Measurements from ENCODE around the gene SH3PXD2A.

- TF ChIP-seq ZNF549 (tag by site-specific recombination; IDR thresholded peaks at IDR 0.05) (no peak), ZSCAN23 (tag by site-specific recombination; IDR thresholded peaks at IDR 0.05) (no peak), ZNF555 (tag by site-specific recombination; conservative IDR thresholded peaks at IDR 0.05) (no peak), ZNF830 (tag by site-specific recombination; IDR thresholded peaks at IDR 0.05; ENCODE audit: low read depth) (no peak), ZEB2 (tag by site-specific recombination; IDR thresholded peaks at IDR 0.05) (no peak), YY1 (tag by site-specific recombination; IDR thresholded peaks at IDR 0.05) (no peak)
- TF ChIP-seq, protein P1, sequence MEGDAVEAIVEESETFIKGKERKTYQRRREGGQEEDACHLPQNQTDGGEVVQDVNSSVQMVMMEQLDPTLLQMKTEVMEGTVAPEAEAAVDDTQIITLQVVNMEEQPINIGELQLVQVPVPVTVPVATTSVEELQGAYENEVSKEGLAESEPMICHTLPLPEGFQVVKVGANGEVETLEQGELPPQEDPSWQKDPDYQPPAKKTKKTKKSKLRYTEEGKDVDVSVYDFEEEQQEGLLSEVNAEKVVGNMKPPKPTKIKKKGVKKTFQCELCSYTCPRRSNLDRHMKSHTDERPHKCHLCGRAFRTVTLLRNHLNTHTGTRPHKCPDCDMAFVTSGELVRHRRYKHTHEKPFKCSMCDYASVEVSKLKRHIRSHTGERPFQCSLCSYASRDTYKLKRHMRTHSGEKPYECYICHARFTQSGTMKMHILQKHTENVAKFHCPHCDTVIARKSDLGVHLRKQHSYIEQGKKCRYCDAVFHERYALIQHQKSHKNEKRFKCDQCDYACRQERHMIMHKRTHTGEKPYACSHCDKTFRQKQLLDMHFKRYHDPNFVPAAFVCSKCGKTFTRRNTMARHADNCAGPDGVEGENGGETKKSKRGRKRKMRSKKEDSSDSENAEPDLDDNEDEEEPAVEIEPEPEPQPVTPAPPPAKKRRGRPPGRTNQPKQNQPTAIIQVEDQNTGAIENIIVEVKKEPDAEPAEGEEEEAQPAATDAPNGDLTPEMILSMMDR (tag by site-specific recombination; IDR thresholded peaks at IDR 0.05): no peak
- TF ChIP-seq, protein P2, sequence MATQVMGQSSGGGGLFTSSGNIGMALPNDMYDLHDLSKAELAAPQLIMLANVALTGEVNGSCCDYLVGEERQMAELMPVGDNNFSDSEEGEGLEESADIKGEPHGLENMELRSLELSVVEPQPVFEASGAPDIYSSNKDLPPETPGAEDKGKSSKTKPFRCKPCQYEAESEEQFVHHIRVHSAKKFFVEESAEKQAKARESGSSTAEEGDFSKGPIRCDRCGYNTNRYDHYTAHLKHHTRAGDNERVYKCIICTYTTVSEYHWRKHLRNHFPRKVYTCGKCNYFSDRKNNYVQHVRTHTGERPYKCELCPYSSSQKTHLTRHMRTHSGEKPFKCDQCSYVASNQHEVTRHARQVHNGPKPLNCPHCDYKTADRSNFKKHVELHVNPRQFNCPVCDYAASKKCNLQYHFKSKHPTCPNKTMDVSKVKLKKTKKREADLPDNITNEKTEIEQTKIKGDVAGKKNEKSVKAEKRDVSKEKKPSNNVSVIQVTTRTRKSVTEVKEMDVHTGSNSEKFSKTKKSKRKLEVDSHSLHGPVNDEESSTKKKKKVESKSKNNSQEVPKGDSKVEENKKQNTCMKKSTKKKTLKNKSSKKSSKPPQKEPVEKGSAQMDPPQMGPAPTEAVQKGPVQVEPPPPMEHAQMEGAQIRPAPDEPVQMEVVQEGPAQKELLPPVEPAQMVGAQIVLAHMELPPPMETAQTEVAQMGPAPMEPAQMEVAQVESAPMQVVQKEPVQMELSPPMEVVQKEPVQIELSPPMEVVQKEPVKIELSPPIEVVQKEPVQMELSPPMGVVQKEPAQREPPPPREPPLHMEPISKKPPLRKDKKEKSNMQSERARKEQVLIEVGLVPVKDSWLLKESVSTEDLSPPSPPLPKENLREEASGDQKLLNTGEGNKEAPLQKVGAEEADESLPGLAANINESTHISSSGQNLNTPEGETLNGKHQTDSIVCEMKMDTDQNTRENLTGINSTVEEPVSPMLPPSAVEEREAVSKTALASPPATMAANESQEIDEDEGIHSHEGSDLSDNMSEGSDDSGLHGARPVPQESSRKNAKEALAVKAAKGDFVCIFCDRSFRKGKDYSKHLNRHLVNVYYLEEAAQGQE (tag by site-specific recombination; IDR thresholded peaks at IDR 0.05): no peak
- TF ChIP-seq, protein P3, sequence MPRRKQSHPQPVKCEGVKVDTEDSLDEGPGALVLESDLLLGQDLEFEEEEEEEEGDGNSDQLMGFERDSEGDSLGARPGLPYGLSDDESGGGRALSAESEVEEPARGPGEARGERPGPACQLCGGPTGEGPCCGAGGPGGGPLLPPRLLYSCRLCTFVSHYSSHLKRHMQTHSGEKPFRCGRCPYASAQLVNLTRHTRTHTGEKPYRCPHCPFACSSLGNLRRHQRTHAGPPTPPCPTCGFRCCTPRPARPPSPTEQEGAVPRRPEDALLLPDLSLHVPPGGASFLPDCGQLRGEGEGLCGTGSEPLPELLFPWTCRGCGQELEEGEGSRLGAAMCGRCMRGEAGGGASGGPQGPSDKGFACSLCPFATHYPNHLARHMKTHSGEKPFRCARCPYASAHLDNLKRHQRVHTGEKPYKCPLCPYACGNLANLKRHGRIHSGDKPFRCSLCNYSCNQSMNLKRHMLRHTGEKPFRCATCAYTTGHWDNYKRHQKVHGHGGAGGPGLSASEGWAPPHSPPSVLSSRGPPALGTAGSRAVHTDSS (tag by site-specific recombination; IDR thresholded peaks at IDR 0.05): no peak
Observed at GRCh38 chr10:103663802-103664201, 191.6 kb downstream of the SH3PXD2A start.
